Stimulated activated CD8-positive, alpha-beta memory T cell treated with anti-CD3 and anti-CD28 coated beads, Interleukin-12 subunit alpha, Interleukin-12 subunit beta, amount 100 ng/mL, for 1 hour (primary cell): ENCODE measurements around the gene TCTN1.

Source experiments
- DNase-seq: peaks from one replicate; pipeline ENCODE4 v3.0.0-alpha.2; 2020; ENCODE audit warnings: low read depth

The TCTN1 gene

GRCh38 chr12:110680032-110680431 is 66.1 kb downstream of the TCTN1 start:
- no peak for DNase-seq

GRCh38 chr12:110683888-110684287 is 70.0 kb downstream of the TCTN1 start:
- no peak for DNase-seq

GRCh38 chr12:110684312-110684836 is 70.4 kb downstream of the TCTN1 start:
- no peak for DNase-seq

GRCh38 chr12:110686294-110686903 is 72.5 kb downstream of the TCTN1 start:
- DNase-seq: no peak

- DNase-seq: no peak
Measured at GRCh38 chr12:110687396-110688169, 73.7 kb downstream of the TCTN1 start.

- DNase-seq: no peak
Measured at GRCh38 chr12:110688446-110689280, 74.7 kb downstream of the TCTN1 start, which contains the start of gene HVCN1. HVCN1 (minus strand) TSS chr12:110689115; CDS start chr12:110683245, 5,870 bp downstream.

- peak; percentile 15 for DNase-seq
Measured at GRCh38 chr12:110689281-110690126, 75.6 kb downstream of the TCTN1 start.

GRCh38 chr12:110690127-110690430 is 76.2 kb downstream of the TCTN1 start:
- DNase-seq: no peak

GRCh38 chr12:110693731-110694130 is 79.8 kb downstream of the TCTN1 start:
- no peak for DNase-seq

GRCh38 chr12:110694330-110694901 is 80.5 kb downstream of the TCTN1 start:
- DNase-seq: no peak

GRCh38 chr12:110696283-110696682 is 82.4 kb downstream of the TCTN1 start:
- no peak for DNase-seq

GRCh38 chr12:110697236-110697635 is 83.3 kb downstream of the TCTN1 start:
- DNase-seq: no peak

GRCh38 chr12:110698171-110698902 is 84.4 kb downstream of the TCTN1 start:
- peak; percentile 60 for DNase-seq
